Activated CD4-positive, alpha-beta T cell treated with anti-CD3 and anti-CD28 coated beads, Interleukin-2, amount 50 U/mL, for 48 hours (primary cell): Measurements from ENCODE around the gene STK32C.

Source experiments
- DNase-seq, 2 experiments: peaks; one replicate each; pipeline ENCODE4 v3.0.0-alpha.2; 2020

The STK32C gene

DNA sequence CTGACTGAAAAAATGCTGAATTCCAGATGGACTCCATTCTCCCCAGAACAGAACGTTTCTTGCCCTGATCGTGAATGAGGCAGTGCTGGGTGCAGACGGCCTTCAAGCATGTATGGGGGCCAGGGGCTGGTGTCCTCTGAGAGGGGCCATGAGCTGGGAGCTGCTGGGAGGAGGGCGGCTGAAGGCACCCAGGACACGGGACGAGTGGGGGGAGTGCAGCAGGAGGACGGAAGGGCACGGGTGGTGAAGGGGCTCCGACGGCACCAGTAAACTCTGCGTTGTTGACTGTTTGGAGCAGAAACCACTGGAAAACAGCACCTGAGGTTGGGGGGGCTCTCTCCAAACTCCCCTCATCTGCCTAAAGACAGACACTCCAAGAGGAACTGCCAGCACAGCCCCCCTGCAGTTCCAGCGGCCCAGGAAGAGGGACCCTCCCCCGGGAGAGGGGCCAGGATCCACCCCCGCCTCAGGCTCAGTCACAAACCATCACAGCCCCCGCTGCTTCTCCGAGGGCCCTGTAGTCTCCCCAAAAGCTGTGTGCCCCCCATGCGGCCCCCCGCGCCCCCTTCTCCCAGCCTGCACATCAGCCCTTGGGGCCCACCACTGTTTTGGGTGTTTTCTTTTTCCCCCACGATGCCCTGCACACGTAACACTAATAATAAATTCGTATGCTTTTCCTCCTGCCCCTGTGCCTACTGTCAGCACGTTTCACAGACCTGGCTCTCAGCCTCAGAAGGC lies 65.5 kb downstream of the STK32C start:
- DNase-seq: no peak

DNA sequence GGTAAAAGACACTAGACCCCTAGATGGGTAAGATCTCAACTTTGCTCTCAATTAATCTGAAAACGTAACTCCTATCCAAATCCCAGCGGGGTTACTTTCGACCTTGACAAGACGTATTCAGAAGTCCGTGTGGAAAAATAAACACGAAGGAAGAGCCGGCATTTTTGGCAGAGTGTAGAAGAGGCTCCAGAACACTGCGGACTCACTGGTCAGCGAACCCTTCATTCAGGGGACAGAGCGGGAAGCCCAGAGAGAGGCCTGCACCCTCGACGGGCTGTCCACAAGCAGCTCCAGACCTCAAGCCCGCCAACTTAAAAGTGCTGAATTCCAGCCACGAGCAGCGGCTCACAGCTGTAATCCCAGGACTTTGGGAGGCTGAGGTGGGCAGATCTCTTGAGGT lies 66.3 kb downstream of the STK32C start:
- no peak for DNase-seq

GRCh38 chr10:132241086-132241485 lies 66.7 kb downstream of the STK32C start:
- no peak for DNase-seq

DNA sequence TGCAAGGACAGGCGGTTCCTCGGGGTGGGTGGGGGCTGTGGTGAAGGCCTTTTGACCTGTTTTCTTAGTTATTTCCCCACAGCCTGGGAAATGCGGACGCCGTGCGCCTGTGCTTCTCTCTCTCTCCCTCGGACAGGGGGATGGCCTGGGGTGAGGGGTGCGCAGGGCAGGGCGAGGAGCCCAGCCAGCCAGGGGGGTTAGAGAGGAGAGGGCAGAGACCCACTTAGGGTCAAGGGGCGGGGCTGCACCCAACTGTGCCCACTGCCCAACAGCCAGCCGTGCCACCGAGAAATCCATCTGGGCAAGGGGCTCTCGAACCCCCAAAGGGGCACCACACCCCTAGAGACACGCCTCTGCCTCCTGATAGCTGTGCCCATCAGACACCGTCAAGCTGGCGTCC lies 67.2 kb downstream of the STK32C start:
- no peak for DNase-seq

DNA sequence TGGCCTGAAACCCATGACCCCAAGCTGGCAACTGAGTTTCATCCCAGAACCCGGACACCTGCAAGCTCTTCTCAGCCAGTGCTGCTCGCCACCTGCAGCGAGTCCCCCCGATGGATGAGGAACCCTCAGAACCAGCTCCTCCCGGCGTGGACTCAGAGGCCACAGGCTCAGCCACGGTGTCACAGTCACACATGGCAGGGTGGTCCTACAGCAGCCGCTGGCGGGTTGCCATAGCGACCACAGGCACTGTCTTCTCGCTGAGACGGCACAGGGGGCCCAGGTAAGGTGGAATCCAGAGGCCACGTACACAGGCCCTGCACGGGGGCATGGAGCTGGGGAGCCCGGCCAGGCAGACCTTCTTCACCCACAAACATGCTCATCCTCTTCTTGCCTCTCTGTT lies 67.6 kb downstream of the STK32C start:
- no peak for DNase-seq

DNA sequence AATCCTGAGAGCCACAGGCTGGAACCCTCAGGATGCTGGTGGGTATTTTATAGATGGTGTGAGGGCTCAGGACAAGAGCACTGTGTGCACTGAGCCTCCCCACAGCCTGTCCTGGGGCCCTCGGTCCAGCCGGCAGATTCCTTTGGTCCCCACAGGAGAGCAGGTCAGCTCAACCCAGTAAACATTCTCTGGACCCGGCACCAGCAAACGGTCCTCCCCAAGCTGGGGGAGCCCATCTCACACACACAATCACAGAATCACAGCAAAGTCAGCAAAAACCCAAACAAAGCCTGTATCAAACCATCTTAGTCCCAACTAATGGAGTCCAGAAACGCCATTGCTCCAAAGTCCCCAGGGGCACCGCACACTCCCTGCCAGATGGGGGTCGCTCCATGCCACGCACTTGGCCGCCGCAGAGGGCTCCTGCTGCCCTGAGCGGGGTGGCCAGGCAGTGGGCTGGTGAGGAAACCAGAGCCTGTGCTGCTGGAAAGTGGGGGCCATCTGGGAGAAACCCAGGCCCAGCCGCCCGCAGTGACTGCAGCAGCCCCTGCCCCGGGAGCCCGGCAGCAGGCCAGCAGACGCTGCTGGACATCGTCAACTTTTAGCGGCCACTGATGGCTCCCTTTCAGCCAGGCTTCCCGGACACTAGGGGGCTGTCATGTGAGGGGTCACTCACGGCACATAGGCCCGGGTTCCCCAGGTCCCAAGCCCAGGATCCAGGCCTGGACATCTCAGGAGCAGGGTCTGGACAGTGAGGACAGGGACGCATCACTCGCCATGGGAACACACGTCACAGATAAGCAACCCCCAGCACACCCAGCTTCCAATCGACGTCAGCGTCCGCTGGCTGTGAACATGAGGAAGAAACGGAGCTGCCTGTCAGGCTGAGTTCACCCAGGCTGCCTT lies 68.4 kb downstream of the STK32C start:
- DNase-seq: no peak

DNA sequence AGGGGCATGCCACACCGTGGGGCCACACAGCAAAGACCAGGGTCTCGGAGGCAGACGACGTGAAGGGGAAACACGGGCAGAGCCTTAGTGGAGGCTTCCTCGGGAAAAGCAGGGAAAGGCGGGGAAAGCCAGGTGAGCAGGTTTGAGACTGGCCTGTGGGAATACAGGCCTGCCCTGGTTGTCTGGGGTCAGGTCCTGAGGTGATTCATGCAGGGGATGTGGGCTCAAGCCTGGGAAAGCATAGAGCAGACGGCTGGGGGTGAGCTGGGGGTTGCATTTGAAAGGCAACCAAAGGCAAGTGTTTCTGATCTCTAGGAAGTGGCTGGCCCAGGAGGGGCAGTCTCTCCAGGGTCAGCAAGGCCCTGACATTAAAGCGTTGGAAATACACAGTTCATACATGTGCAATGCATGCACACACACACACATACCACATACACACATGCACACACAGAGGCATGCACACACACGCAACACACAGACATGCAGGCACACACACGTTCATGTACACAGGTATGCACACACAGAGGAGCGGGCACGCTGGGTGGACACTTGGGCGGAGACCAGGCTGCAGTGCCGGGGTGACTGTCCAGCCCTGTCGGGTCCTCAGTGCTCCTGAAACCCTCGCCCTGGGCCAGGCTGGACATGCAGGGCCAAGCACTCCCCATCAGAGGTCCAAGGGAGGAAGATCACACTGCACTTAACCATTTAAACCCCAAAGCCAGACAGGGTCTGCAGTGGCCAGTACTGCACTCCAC lies 69.2 kb downstream of the STK32C start:
- no peak for DNase-seq

DNA sequence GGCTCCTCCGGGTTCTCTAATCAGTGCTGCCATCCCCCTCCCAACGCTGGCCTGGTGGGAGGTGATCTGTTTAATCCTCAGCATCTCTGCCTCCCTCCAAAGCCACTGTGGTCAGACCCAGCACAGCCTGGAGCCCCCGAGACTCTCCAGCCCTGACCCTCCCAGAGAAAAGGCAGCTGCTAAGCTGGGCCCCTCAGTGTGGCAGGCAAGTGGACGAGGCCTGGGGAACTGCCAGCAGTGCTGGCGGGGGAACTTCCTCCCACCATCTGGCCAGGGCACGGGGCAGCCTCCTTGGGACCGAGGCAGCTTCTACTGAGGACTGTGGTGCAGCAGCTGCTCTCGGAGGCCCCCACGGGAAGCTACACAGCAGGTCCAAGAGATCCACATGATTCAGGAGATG lies 69.9 kb downstream of the STK32C start:
- DNase-seq: no peak

- no peak for DNase-seq
These were observed 70.4 kb downstream of the STK32C start for GRCh38 chr10:132237396-132237795.

DNA sequence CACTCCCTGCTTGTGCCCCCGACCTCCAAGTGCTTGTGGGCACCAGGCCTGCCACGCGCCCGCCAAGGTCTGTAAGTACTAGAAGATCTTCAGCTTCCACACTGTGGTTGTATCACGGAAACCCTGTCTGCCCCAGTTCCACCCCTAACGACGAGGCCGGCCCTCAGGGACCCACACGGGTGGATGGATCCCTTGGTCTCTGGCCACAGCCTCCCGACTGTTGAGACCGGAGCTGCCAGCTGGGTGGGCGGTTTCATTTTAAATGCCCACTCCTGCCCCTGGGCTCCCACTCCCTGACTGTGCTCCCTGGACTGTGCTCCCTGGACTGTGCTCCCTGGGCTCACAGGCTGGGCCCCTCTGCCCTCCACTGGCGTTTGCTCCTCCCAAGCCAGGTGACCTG lies 70.9 kb downstream of the STK32C start:
- no peak for DNase-seq

DNA sequence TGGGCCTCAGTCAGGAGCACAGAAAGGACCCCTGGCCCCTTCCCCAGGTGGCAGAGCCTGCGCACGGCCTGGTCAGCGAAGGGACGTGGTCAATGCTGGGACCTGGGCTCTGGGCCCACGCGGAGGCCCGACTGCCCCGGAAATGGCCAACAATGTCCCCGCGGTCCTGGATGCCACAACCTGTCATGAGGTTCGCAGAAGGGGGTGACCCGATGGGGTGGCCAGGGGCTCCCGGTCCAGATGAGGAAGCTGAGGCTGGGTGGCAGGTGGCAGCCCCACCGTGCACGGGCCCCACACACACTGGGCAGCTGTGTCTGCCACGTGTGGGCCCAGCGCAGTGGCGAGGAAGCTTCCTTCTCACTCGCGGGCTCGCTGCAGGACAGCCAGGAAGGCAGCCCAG lies 71.6 kb downstream of the STK32C start:
- DNase-seq: no peak

DNA sequence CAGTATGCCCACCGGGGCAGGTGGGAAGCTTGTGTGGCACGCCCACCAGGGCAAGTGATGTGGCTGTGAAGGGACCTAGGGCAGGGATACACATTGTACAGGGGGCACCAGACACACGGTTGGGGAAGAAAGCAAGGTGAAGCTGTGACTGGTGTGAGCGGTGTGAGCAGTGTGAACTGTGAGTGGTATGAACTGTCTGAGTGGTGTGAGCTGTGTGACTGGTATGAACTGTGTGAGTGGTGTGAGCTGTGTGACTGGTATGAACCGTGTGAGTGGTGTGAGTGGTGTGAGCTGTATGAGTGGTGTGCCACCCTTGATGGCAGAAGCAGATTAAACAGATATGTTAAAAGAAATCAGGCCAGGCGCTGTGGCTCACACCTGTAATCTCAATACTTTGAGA lies 72.9 kb downstream of the STK32C start:
- DNase-seq: no peak

GRCh38 chr10:132233501-132234085 lies 74.2 kb downstream of the STK32C start:
- DNase-seq: no peak

DNA sequence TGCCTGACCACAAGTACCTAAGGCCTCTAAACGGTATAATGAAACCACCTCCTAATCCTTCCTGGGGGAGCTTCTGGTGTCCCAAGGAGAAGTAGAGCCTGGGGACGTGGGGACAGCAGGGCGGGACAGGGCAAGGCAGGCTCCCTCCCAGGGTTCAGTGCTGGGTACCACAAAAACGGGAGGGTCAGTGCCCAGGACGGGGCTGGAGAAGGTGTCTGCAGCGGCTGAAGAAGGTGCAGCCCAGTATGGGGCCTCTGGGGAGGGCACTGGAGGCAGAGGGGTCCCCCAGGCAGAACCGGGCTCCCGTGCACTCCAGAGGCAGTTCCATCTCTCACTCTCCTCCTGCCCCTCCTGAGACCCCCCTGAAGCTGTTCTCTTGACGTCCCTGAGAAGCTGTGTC lies 74.8 kb downstream of the STK32C start:
- DNase-seq: no peak

DNA sequence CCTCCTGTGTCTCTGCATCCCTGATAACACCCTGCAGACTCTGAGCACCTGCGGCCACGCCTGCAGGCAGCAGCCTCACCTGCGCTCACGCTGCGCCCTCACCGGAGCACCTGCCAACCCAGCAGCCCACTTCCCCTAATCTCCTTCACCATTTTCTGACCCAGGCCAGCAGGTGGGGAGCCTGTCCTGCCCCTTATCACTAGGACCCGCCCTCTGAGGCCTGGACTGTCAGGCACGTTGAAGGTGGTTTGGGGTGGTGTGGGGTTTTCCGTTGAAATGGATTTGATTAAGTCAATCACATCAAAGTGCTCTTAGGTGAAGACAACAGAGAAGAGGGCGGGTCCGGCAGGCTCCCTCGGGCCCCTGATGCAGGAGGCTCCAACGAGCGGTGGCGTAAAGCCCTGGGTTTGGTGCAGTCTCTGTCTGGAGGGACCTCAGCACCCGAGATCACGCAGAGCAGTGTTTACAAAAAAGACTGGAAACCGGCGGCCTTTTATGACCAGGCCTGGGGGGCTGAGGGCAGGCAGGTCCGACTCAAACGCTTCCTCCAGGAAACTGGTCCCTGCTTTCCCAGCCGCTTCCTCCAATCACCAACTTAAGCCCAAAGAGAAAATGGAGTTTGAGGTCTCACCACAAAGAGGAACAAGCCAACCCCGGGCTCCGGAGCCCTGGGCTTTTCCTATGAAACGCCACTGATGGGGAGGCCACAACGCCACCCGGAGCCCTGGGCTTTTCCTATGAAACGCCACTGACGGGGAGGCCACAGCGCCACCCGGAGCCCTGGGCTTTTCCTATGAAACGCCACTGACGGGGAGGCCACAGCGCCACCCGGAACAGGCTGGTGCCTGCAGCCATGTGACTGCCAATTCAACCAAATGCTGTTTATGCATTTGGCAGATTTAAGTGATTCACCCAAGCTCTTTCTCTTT lies 75.5 kb downstream of the STK32C start:
- peak; percentile 36 to 47 for DNase-seq

- no peak for DNase-seq
These were observed 76.1 kb downstream of the STK32C start for GRCh38 chr10:132231656-132232022.

DNA sequence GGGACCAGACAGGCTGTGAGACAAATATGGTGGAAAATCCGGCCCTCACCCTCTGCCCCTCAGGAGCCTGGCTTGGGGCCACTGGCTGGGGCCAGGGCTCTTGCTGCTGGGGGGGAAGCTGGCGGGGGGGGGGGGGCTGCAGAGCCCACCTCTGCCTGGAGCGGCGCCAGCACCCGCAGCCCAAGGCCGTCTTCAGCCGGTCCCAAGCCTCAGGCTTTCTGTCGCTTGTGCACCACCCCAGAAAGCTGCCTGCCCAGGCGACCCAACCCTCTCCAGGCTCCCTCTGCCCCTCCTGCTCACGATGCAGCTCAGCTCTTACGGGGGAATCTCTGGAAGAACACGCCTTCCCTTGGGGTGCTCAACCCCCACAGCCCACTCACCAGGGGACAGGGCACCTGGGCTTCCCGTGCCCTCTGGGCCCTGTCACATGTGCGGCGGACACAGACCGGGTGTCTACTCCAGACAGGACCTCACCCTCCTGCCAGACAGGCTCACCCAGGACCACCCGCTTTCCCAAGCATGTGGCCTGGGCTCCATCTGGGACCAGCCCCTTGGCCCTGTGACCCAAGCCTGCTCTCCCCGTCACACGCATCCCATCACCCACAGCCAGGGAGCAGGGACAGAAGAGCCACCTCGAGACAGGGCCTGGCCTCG lies 77.1 kb downstream of the STK32C start:
- no peak for DNase-seq

DNA sequence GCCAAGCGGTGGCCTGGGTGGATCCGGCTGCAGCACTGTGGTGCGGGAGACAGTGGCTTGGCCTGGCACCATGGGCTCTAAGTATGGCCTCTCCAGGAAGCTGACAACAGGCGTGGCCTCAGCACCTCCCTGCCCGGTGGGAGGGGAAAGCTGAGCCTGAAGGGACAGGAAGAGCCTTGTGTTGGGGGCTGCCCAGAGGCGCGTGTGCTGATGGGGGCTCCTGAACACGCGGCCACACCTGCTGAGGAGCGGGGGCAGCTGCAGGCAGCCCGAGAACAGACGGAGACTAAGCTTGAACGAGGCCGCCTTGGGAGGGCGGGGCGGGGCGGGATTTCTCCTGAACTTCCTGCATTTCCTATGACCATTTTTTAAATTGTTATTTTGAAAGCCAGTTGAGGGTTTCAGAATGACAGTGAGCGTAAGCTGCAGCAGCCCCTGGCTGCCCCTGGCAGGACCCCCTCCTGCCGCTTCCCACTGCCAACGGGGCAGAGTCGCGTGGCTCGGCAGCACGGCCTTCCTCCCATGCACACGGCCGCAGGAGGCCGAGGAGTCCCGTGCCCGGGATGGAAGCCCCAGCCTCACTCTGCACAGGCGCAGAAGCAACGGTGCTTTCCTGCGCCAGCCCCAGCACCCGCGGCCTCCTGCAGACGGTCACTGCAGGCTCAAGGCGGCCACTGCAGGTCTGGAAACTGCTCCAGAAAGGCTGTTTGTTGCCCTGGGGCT lies 77.8 kb downstream of the STK32C start:
- DNase-seq: peak; percentile 53 to 59

- DNase-seq: no peak
These were observed 78.7 kb downstream of the STK32C start for GRCh38 chr10:132229096-132229495.

GRCh38 chr10:132228616-132229015 lies 79.1 kb downstream of the STK32C start:
- no peak for DNase-seq
